NB4 (cell line): Measurements from ENCODE around the gene NFATC1.

Source experiments
- CTCF ChIP-seq: IDR thresholded peaks from one replicate; pipeline ENCODE4 v1.5.1; 2012; ENCODE audit warnings: low read depth, low read length
- MYC ChIP-seq: IDR thresholded peaks from 2 replicates; pipeline ENCODE4 v1.6.1; 2011; ENCODE audit warnings: low read depth, low read length
- POLR2A ChIP-seq: IDR thresholded peaks from 2 replicates; pipeline ENCODE4 v1.6.1; 2011; ENCODE audit warnings: mild to moderate bottlenecking; ENCODE audit not compliant: insufficient read length; ENCODE audit errors: extremely low read depth

GRCh38 chr18:79457652-79458051 lies 61.9 kb downstream of the NFATC1 start:
- no peak for TF ChIP-seq CTCF
- TF ChIP-seq POLR2A = no peak
- TF ChIP-seq MYC = no peak
